Mucosa of stomach (tissue), 1 donor: ENCODE data around the gene CA14.

Source experiments
- H3K27me3 ChIP-seq: one replicate; pipeline ENCODE4 v1.7.0; 2013; ENCODE audit warnings: mild to moderate bottlenecking, low read length; ENCODE audit not compliant: control insufficient read depth, insufficient read depth
- H3K36me3 ChIP-seq: one replicate; pipeline ENCODE4 v1.7.0; 2013; ENCODE audit warnings: low read length; ENCODE audit not compliant: control insufficient read depth, insufficient read depth
- H3K4me1 ChIP-seq: one replicate; pipeline ENCODE4 v1.7.0; 2013; ENCODE audit warnings: mild to moderate bottlenecking, low read length; ENCODE audit not compliant: control insufficient read depth, insufficient read depth
- H3K4me3 ChIP-seq: one replicate; pipeline ENCODE4 v1.7.0; 2013; ENCODE audit warnings: low read length
- H3K9ac ChIP-seq: one replicate; pipeline ENCODE4 v1.7.0; 2013; ENCODE audit warnings: mild to moderate bottlenecking, low read length, moderate library complexity
- H3K9me3 ChIP-seq: one replicate; pipeline ENCODE4 v1.7.0; 2013; ENCODE audit warnings: mild to moderate bottlenecking, low read length, moderate library complexity; ENCODE audit not compliant: control insufficient read depth
- donor health status: Pancreatic carcinoma.

Gene CA14

GRCh38 chr1:150237746-150238145, 19.8 kb upstream of the CA14 start:
- Histone ChIP-seq H3K36me3 (no peaks in the 10 kb centered on the region), H3K9ac (no peak overlapping the region), H3K4me3 (no peak overlapping the region), H3K9me3 (no peaks in the 10 kb centered on the region), H3K4me1 (peaks cover 4% of the 10 kb centered on the region), H3K27me3 (no peaks in the 10 kb centered on the region)

- H3K4me3 ChIP-seq: no peak overlapping the region
- H3K36me3 ChIP-seq: no peaks in the 10 kb centered on the region
- no peaks in the 10 kb centered on the region for H3K4me1 ChIP-seq
- H3K9me3 ChIP-seq: no peaks in the 10 kb centered on the region
- no peak overlapping the region for H3K9ac ChIP-seq
- H3K27me3 ChIP-seq: no peaks in the 10 kb centered on the region
Measured at GRCh38 chr1:150243003-150243402, 14.6 kb upstream of the CA14 start.

- no peaks in the 10 kb centered on the region for H3K9me3 ChIP-seq
- no peak overlapping the region for H3K4me3 ChIP-seq
- no peaks in the 10 kb centered on the region for H3K4me1 ChIP-seq
- H3K9ac ChIP-seq: no peak overlapping the region
- H3K36me3 ChIP-seq: no peaks in the 10 kb centered on the region
- no peaks in the 10 kb centered on the region for H3K27me3 ChIP-seq
Measured at GRCh38 chr1:150249936-150250335, 7.6 kb upstream of the CA14 start.

GRCh38 chr1:150256198-150256553, 1.4 kb upstream of the CA14 start:
- Histone ChIP-seq H3K9me3 (peaks cover 4% of the 10 kb centered on the region), H3K27me3 (peaks cover 7% of the 10 kb centered on the region), H3K4me3 (no peak overlapping the region), H3K9ac (no peak overlapping the region), H3K36me3 (no peaks in the 10 kb centered on the region), H3K4me1 (peaks cover 31% of the 10 kb centered on the region)

- Histone ChIP-seq H3K9ac (no peak overlapping the region), H3K4me1 (peaks cover 36% of the 10 kb centered on the region)
Measured at GRCh38 chr1:150256554-150257341, 826 bp upstream of the CA14 start.

GRCh38 chr1:150259217-150259616, 1.6 kb downstream of the CA14 start:
- no peaks in the 10 kb centered on the region for H3K36me3 ChIP-seq
- H3K27me3 ChIP-seq: peaks cover 7% of the 10 kb centered on the region
- H3K9me3 ChIP-seq: peaks cover 4% of the 10 kb centered on the region
- peak overlapping the region; percentile 51 for H3K9ac ChIP-seq
- H3K4me3 ChIP-seq: no peak overlapping the region
- peaks cover 54% of the 10 kb centered on the region for H3K4me1 ChIP-seq

More at GRCh38 chr1:150256554-150257341, 826 bp upstream of the CA14 start:
- Histone ChIP-seq H3K9me3 (peaks cover 4% of the 10 kb centered on the region), H3K27me3 (peaks cover 7% of the 10 kb centered on the region), H3K36me3 (no peaks in the 10 kb centered on the region), H3K4me3 (no peak overlapping the region)

- Histone ChIP-seq H3K27me3 (peaks cover 7% of the 10 kb centered on the region), H3K4me1 (peaks cover 54% of the 10 kb centered on the region), H3K4me3 (peak overlapping the region; percentile 25), H3K9me3 (peaks cover 4% of the 10 kb centered on the region), H3K9ac (peak overlapping the region; percentile 51), H3K36me3 (no peaks in the 10 kb centered on the region)
Measured at GRCh38 chr1:150259758-150260669, 2.4 kb downstream of the CA14 start.

GRCh38 chr1:150261367-150261766, 3.8 kb downstream of the CA14 start:
- Histone ChIP-seq H3K27me3 (peaks cover 7% of the 10 kb centered on the region), H3K36me3 (no peaks in the 10 kb centered on the region), H3K9me3 (peaks cover 4% of the 10 kb centered on the region), H3K4me3 (no peak overlapping the region), H3K9ac (no peak overlapping the region), H3K4me1 (peaks cover 46% of the 10 kb centered on the region)

GRCh38 chr1:150262388-150263320, 5.1 kb downstream of the CA14 start:
- Histone ChIP-seq H3K36me3 (no peaks in the 10 kb centered on the region), H3K9me3 (peaks cover 4% of the 10 kb centered on the region), H3K27me3 (peaks cover 3% of the 10 kb centered on the region), H3K9ac (peak overlapping the region; percentile 70), H3K4me1 (peaks cover 50% of the 10 kb centered on the region), H3K4me3 (no peak overlapping the region)

- Histone ChIP-seq H3K36me3 (no peaks in the 10 kb centered on the region), H3K4me3 (no peak overlapping the region), H3K9me3 (peaks cover 4% of the 10 kb centered on the region), H3K4me1 (peaks cover 55% of the 10 kb centered on the region), H3K9ac (peak overlapping the region; percentile 70), H3K27me3 (no peaks in the 10 kb centered on the region)
Measured at GRCh38 chr1:150263549-150263948, 6.0 kb downstream of the CA14 start.

- peak overlapping the region; percentile 100 for H3K9ac ChIP-seq
- no peaks in the 10 kb centered on the region for H3K9me3 ChIP-seq
- no peaks in the 10 kb centered on the region for H3K36me3 ChIP-seq
- H3K4me1 ChIP-seq: peaks cover 25% of the 10 kb centered on the region
- H3K4me3 ChIP-seq: peak overlapping the region; percentile 98
- no peaks in the 10 kb centered on the region for H3K27me3 ChIP-seq
Measured at GRCh38 chr1:150267896-150268295, 10.3 kb downstream of the CA14 start.
